HCT116 (cell line): ENCODE data around the gene GALNT14. TPM values are rescaled to one million over a fixed set of nuclear protein-coding genes. Genes with fewer than 3 reads are reported as not detected.

Source experiments
- ATAC-seq: fragments of 200-7000 bp; cut with Tn5 transposase; 2 replicates; pipeline ENCODE4 v1.9.1; 2020; ENCODE audit warnings: mild to moderate bottlenecking, moderate library complexity
- BruUV-seq: library from RNA; stranded (reverse); fragments of 400-500 nt; replicated peaks from 2 replicates; lab custom pipeline; 2021; lab: Mats Ljungman, UMichigan
- CTCF ChIA-PET: fragments of 300-600 bp; sonication (Branson Sonifier 250); formaldehyde crosslinking; loops from one replicate; lab custom pipeline; 2021; ENCODE audit warnings: antibody characterized with exemption; lab: Charles Lee
- POLR2A ChIA-PET: fragments of 300-600, 350-600 bp; sonication (Branson Sonifier 250); formaldehyde crosslinking; loops from one replicate; lab custom pipeline; 2021; ENCODE audit warnings: antibody characterized with exemption; lab: Charles Lee
- RAD21 ChIA-PET, 2 experiments: fragments of 300-600 bp; sonication (Branson Sonifier 250); formaldehyde crosslinking; loops; one replicate each; lab custom pipeline; 2023; ENCODE audit warnings: low total read pairs in 2 of 2; ENCODE audit not compliant: uncharacterized antibody in 2 of 2, unreplicated experiment in 2 of 2, low non-redundant PET in 1 of 2; lab: Charles Lee
- DNase-seq: peaks from one replicate; pipeline ENCODE4 v3.0.0-alpha.2; 2010; ENCODE audit warnings: low read depth, low spot score
- H2AFZ ChIP-seq: fragments of 200-600 bp; shearing (Covaris generic), sonication (generic); 2 replicates; pipeline ENCODE4 v1.6.1; 2017; ENCODE audit warnings: low read depth, mixed run types, mixed read lengths, antibody characterized with exemption, low read length; ENCODE audit not compliant: poor library complexity, severe bottlenecking
- H3K27ac ChIP-seq: 2 replicates; pipeline ENCODE4 v1.5.1; 2012; ENCODE audit warnings: low read depth, low read length
- H3K27me3 ChIP-seq: fragments of 200-600 bp; sonication (generic); 2 replicates; pipeline ENCODE4 v1.6.1; 2016; ENCODE audit warnings: mixed run types, low read length, mixed read lengths; ENCODE audit not compliant: insufficient read depth
- H3K36me3 ChIP-seq, 2 experiments: fragments of 200-500 bp in 1 of 2; fragments of 200-600 bp in 1 of 2; sonication (Bioruptor generic) in 1 of 2; sonication (generic) in 1 of 2; 2 replicates each; pipeline versions ENCODE4 v1.5.1 to v1.6.1; 2014 to 2016; ENCODE audit warnings: low read length in 2 of 2, inconsistent platforms in 1 of 2, mixed read lengths in 1 of 2, mixed run types in 1 of 2; ENCODE audit not compliant: insufficient read depth in 2 of 2, control insufficient read depth in 1 of 2
- H3K4me1 ChIP-seq, 2 experiments: fragments of 200-600 bp in 1 of 2; sonication (generic) in 1 of 2; 2 replicates each; pipeline versions ENCODE4 v1.5.1 to v1.6.1; 2012 to 2017; ENCODE audit warnings: low read length in 2 of 2, inconsistent platforms in 1 of 2, mild to moderate bottlenecking in 1 of 2, mixed read lengths in 1 of 2, mixed run types in 1 of 2, moderate library complexity in 1 of 2; ENCODE audit not compliant: insufficient read depth in 2 of 2, control insufficient read depth in 1 of 2
- H3K4me2 ChIP-seq: fragments of 200-600 bp; sonication (generic); 2 replicates; pipeline ENCODE4 v1.6.1; 2017; ENCODE audit warnings: mixed run types, low read length, mixed read lengths
- H3K4me3 ChIP-seq, 2 experiments: fragments of 200-600 bp in 1 of 2; sonication (generic) in 1 of 2; replicated peaks in 1 of 2; 2 replicates each; pipeline ENCODE4 v1.5.1; 2011 to 2016; ENCODE audit warnings: low read length in 2 of 2, control low read depth in 1 of 2, low read depth in 1 of 2, mild to moderate bottlenecking in 1 of 2, mixed read lengths in 1 of 2, mixed run types in 1 of 2
- H3K79me2 ChIP-seq: fragments of 200-600 bp; sonication (generic); 2 replicates; pipeline ENCODE4 v1.6.1; 2017; ENCODE audit warnings: mild to moderate bottlenecking, mixed run types, low read length, moderate library complexity, mixed read lengths; ENCODE audit not compliant: insufficient read depth
- H3K9ac ChIP-seq: fragments of 200-600 bp; sonication (generic); 2 replicates; pipeline ENCODE4 v1.6.1; 2016; ENCODE audit warnings: low read length, mixed read lengths
- H3K9me2 ChIP-seq: fragments of 200-600 bp; sonication (generic), shearing (Covaris generic); 2 replicates; pipeline ENCODE4 v1.6.1; 2017; ENCODE audit warnings: mixed run types, mild to moderate bottlenecking, moderate library complexity; ENCODE audit not compliant: insufficient read depth
- H3K9me3 ChIP-seq, 2 experiments: fragments of 200-500 bp in 1 of 2; fragments of 200-600 bp in 1 of 2; sonication (Bioruptor generic) in 1 of 2; sonication (generic) in 1 of 2; 2 replicates each; pipeline ENCODE4 v1.6.1; 2014 to 2017; ENCODE audit warnings: low read length in 2 of 2, mixed read lengths in 2 of 2, inconsistent platforms in 1 of 2, low read depth in 1 of 2, mild to moderate bottlenecking in 1 of 2, mixed run types in 1 of 2, moderate library complexity in 1 of 2; ENCODE audit not compliant: control insufficient read depth in 1 of 2, insufficient read depth in 1 of 2
- H4K20me1 ChIP-seq: fragments of 200-600 bp; sonication (generic), shearing (Covaris generic); 2 replicates; pipeline ENCODE4 v1.6.1; 2017; ENCODE audit warnings: mixed run types, mild to moderate bottlenecking, moderate library complexity; ENCODE audit not compliant: insufficient read depth
- CEBPB ChIP-seq: IDR thresholded peaks from 2 replicates; pipeline ENCODE4 v1.6.1; 2012; ENCODE audit warnings: low read depth
- CTCF ChIP-seq, 3 experiments: fragments of 200-600 bp in 1 of 3; sonication (generic) in 1 of 3; IDR thresholded peaks in 2 of 3; conservative IDR thresholded peaks in 1 of 3; 2 replicates each; pipeline ENCODE4 v1.5.1; 2012 to 2017; ENCODE audit warnings: low read depth in 2 of 3, low read length in 2 of 3, antibody characterized with exemption in 1 of 3, borderline replicate concordance in 1 of 3, control low read depth in 1 of 3, mild to moderate bottlenecking in 1 of 3, mixed read lengths in 1 of 3, mixed run types in 1 of 3, moderate library complexity in 1 of 3; ENCODE audit not compliant: insufficient read depth in 1 of 3
- EZH2phosphoT487 ChIP-seq: fragments of 200-600 bp; IDR thresholded peaks from 2 replicates; pipeline ENCODE4 v1.6.1; 2018; ENCODE audit warnings: antibody characterized with exemption, borderline replicate concordance
- MAX ChIP-seq: IDR thresholded peaks from 2 replicates; pipeline ENCODE4 v1.6.1; 2012
- REST ChIP-seq: IDR thresholded peaks from 2 replicates; pipeline ENCODE4 v1.6.1; 2012; ENCODE audit warnings: low read depth
- SIN3A ChIP-seq: IDR thresholded peaks from 2 replicates; pipeline ENCODE4 v1.6.1; 2012; ENCODE audit warnings: low read depth
- TCF7L2 ChIP-seq: IDR thresholded peaks from 2 replicates; pipeline ENCODE4 v1.7.0; 2011; ENCODE audit warnings: borderline replicate concordance, inconsistent platforms; ENCODE audit not compliant: insufficient read depth, insufficient read length; ENCODE audit errors: extremely low read depth
- ZBTB33 ChIP-seq: IDR thresholded peaks from 2 replicates; pipeline ENCODE4 v1.6.1; 2011; ENCODE audit warnings: mild to moderate bottlenecking, low read length, moderate library complexity; ENCODE audit not compliant: insufficient replicate concordance; ENCODE audit errors: extremely low read depth
- intact Hi-C: fragments of 100-400 bp; cut with micrococcal nuclease; formaldehyde crosslinking; loops from 2 replicates; pipeline ENCODE4 v1.10.0; 2022
- total RNA-seq: library from RNA; stranded (reverse); gene quantifications from one replicate; pipeline ENCODE4 v1.2.1, GENCODE V29; 2021; ENCODE audit not compliant: unreplicated experiment

GALNT14 gene
- total RNA-seq, 1 experiment from 2014 or later = 11.2 TPM

GRCh38 chr2:31003749-31004148 is 134.5 kb downstream of the GALNT14 start (continued):
- TF ChIP-seq TCF7L2 (no peak), REST (no peak)
- TF ChIP-seq, all 23 proteins: peak for 0

GRCh38 chr2:31002537-31003150 is 135.6 kb downstream of the GALNT14 start:
- intact Hi-C loops = no loop called here
- TF ChIP-seq EZH2phosphoT487 = no peak
- no peak for TF ChIP-seq CTCF (IDR thresholded peaks at IDR 0.05 in 2 of 3, conservative IDR thresholded peaks at IDR 0.05 in 1 of 3; ENCODE audit: borderline replicate concordance in 1 of 3, insufficient read depth in 1 of 3, low read depth in 2 of 3, low read length in 2 of 3)
- no peak for TF ChIP-seq MAX
- TF ChIP-seq SIN3A = no peak
- no peak for TF ChIP-seq TCF7L2
- TF ChIP-seq CEBPB = no peak
- no peak for TF ChIP-seq ZBTB33
- ChIA-PET RAD21 (no interaction called here), CTCF (no interaction called here), POLR2A (no interaction called here)
- Histone ChIP-seq H3K9ac (no peak overlapping the region), H3K4me1 (no peaks in the 10 kb centered on the region), H3K27me3 (peaks cover 7% of the 10 kb centered on the region), H3K79me2 (no peaks in the 10 kb centered on the region), H3K4me3 (no peak overlapping the region), H3K9me2 (no peaks in the 10 kb centered on the region), H3K9me3 (no peaks in the 10 kb centered on the region), H3K36me3 (no peaks in the 10 kb centered on the region), H2AFZ (no peak overlapping the region), H3K4me2 (no peak overlapping the region), H3K27ac (no peak overlapping the region), H4K20me1 (no peaks in the 10 kb centered on the region)
- no peak for ATAC-seq
- no peak for DNase-seq
- no TSS peak for BruUV-seq
